ENCODE data around the gene PCOLCE2.

DNA sequence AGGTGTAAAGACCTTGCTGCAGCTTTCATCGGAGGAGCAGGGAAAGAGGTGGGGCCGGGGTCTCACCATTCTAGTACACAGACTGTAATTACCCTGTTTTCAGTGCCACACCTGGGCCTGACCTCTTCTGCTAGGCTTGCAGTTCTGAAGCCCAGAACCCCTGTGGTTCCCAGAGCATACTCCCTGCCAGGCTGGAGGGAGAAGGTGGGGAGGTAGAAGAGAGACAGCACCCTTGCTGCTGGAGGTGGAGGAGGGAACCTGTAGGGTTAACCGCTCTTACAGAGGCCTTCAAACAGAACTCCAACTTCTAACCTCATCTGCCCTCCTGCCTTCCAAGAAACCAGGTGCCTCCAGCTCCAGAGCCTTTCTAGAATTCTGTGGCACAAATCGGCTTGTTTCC, 27.0 kb downstream of the PCOLCE2 start:
- TF ChIP-seq, protein P1, sequence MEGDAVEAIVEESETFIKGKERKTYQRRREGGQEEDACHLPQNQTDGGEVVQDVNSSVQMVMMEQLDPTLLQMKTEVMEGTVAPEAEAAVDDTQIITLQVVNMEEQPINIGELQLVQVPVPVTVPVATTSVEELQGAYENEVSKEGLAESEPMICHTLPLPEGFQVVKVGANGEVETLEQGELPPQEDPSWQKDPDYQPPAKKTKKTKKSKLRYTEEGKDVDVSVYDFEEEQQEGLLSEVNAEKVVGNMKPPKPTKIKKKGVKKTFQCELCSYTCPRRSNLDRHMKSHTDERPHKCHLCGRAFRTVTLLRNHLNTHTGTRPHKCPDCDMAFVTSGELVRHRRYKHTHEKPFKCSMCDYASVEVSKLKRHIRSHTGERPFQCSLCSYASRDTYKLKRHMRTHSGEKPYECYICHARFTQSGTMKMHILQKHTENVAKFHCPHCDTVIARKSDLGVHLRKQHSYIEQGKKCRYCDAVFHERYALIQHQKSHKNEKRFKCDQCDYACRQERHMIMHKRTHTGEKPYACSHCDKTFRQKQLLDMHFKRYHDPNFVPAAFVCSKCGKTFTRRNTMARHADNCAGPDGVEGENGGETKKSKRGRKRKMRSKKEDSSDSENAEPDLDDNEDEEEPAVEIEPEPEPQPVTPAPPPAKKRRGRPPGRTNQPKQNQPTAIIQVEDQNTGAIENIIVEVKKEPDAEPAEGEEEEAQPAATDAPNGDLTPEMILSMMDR (IDR thresholded peaks at IDR 0.05; ENCODE audit: borderline replicate concordance, extremely low read depth, low read length, poor library complexity, severe bottlenecking), result no peak
- TF ChIP-seq EZH2 (IDR thresholded peaks at IDR 0.05; ENCODE audit: borderline replicate concordance, low read depth, low read length, severe bottlenecking), result no peak
